Sigmoid colon (tissue), 4 donors: ENCODE results near the gene KCNH1.

Experiments
- CTCF ChIP-seq, 4 experiments: fragments of 450-650 bp in 3 of 4; fragments of 200-600 bp in 1 of 4; IDR thresholded peaks; one replicate each; pipeline ENCODE4 v1.5.1; 2016 to 2019; ENCODE audit warnings: antibody characterized with exemption in 4 of 4, mild to moderate bottlenecking in 3 of 4, moderate library complexity in 2 of 4
- EP300 ChIP-seq, 4 donors: sonication (generic); formaldehyde crosslinking; IDR thresholded peaks; one replicate each; pipeline ENCODE4 v1.6.1; 2017; ENCODE audit warnings: antibody characterized with exemption in 4 of 4
- POLR2AphosphoS5 ChIP-seq, 4 donors: sonication (generic); formaldehyde crosslinking; IDR thresholded peaks; one replicate each; pipeline ENCODE4 v1.6.1; 2017; ENCODE audit warnings: antibody characterized with exemption in 4 of 4

- no peak for TF ChIP-seq CTCF (IDR thresholded peaks at IDR 0.05)
- no peak for TF ChIP-seq EP300 (IDR thresholded peaks at IDR 0.05)
- no peak for TF ChIP-seq POLR2AphosphoS5 (IDR thresholded peaks at IDR 0.05)
Observed at GRCh38 chr1:210866532-210866931, 267.4 kb downstream of the KCNH1 start.
